K562 (cell line): ENCODE measurements around the gene TMEM79.

Experiments used
- CHD2 ChIP-seq: IDR thresholded peaks from 2 replicates; pipeline ENCODE4 v1.6.1; 2011; ENCODE audit warnings: low read depth, low read length
- CTCF ChIP-seq, 3 experiments: IDR thresholded peaks in 2 of 3; conservative IDR thresholded peaks in 1 of 3; 2 replicates each; pipeline ENCODE4 v1.5.1; 2011 to 2012; ENCODE audit warnings: low read length in 3 of 3, mild to moderate bottlenecking in 3 of 3, control low read depth in 2 of 3, improper control_type of control experiment in 1 of 3, inconsistent platforms in 1 of 3, low read depth in 1 of 3, mixed read lengths in 1 of 3, moderate library complexity in 1 of 3; ENCODE audit not compliant: insufficient read depth in 2 of 3
- CXXC5 ChIP-seq: fragments of 250-450 bp; sonication (Bioruptor Pico); IDR thresholded peaks from 2 replicates; pipeline ENCODE4 v1.8.0; 2022; ENCODE audit warnings: inconsistent platforms, mild to moderate bottlenecking, moderate library complexity
- FOXA1 ChIP-seq: fragments of 450-650 bp; IDR thresholded peaks from 2 replicates; pipeline ENCODE4 v1.6.1; 2016; ENCODE audit warnings: mild to moderate bottlenecking, borderline replicate concordance
- LARP7 ChIP-seq: fragments of 450-650 bp; IDR thresholded peaks from 2 replicates; pipeline ENCODE4 v1.6.1; 2016
- MCM7 ChIP-seq, 2 experiments: fragments of 450-650 bp; IDR thresholded peaks; 2 replicates each; pipeline ENCODE4 v1.6.1; 2016 to 2018
- SPI1 ChIP-seq: IDR thresholded peaks from 2 replicates; pipeline ENCODE4 v1.6.1; 2011; ENCODE audit warnings: low read depth, low read length, control low read depth, borderline replicate concordance
- TBP ChIP-seq: optimal IDR thresholded peaks from 2 replicates; pipeline ENCODE3; 2011; ENCODE audit warnings: low read depth, low read length, improper control_type of control experiment
- TSC22D4 ChIP-seq: fragments of 450-650 bp; IDR thresholded peaks from 2 replicates; pipeline ENCODE4 v1.6.1; 2016; ENCODE audit warnings: missing genetic modification characterization, missing biosample characterization, control low read depth
- ZBTB12 ChIP-seq: fragments of 250-450 bp; sonication (Bioruptor Pico); IDR thresholded peaks from 2 replicates; pipeline ENCODE4 v1.4.0; 2020
- ZNF24 ChIP-seq: fragments of 450-650 bp; IDR thresholded peaks from 2 replicates; pipeline ENCODE4 v1.6.1; 2016
- ZNF347 ChIP-seq: fragments of 450-650 bp; formaldehyde crosslinking; IDR thresholded peaks from 2 replicates; pipeline ENCODE4 v1.4.0; 2020; ENCODE audit warnings: low read depth, mild to moderate bottlenecking, moderate library complexity
- ZNF384 ChIP-seq: IDR thresholded peaks from 2 replicates; pipeline ENCODE4 v1.6.1; 2012; ENCODE audit warnings: low read depth, low read length, improper control_type of control experiment
- TF ChIP-seq, protein P1 (sequence below): IDR thresholded peaks from 2 replicates; pipeline ENCODE4 v1.6.1; 2016; ENCODE audit warnings: missing genetic modification characterization, missing compliant biosample characterization

- TF ChIP-seq TSC22D4 (tag) (no peak), ZNF384 (no peak), ZNF24 (no peak), MCM7 (IDR thresholded peaks at IDR 0.05) (no peak), CXXC5 (no peak), ZBTB12 (CRISPR knock-in tag) (no peak), FOXA1 (no peak), SPI1 (no peak), LARP7 (no peak), CTCF (IDR thresholded peaks at IDR 0.05 in 2 of 3, conservative IDR thresholded peaks at IDR 0.05 in 1 of 3; ENCODE audit: insufficient read depth in 2 of 3, low read depth in 1 of 3, low read length in 3 of 3) (no peak), TBP (no peak), CHD2 (no peak), ZNF347 (CRISPR knock-in tag) (no peak)
- TF ChIP-seq, protein P1, sequence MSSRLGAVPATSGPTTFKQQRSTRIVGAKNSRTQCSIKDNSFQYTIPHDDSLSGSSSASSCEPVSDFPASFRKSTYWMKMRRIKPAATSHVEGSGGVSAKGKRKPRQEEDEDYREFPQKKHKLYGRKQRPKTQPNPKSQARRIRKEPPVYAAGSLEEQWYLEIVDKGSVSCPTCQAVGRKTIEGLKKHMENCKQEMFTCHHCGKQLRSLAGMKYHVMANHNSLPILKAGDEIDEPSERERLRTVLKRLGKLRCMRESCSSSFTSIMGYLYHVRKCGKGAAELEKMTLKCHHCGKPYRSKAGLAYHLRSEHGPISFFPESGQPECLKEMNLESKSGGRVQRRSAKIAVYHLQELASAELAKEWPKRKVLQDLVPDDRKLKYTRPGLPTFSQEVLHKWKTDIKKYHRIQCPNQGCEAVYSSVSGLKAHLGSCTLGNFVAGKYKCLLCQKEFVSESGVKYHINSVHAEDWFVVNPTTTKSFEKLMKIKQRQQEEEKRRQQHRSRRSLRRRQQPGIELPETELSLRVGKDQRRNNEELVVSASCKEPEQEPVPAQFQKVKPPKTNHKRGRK (tag) = no peak
These were observed 24.0 kb downstream of the TMEM79 start for GRCh38 chr1:156308078-156308477.
